C1 segment of cervical spinal cord (tissue), 14 donors: ENCODE data around the gene XXYLT1.
A peak's percentile ranks its signal among the peaks of the same experiment; 100 is the strongest.
"Not testable (repeated sequence)": the region's sequence is repeated elsewhere in the genome, so short reads cannot be mapped to it uniquely, and the experiment has no call there.

ENCODE experiments used
- DNase-seq, 14 donors: peaks; one replicate each; lab custom pipeline; 2025; lab: John Stamatoyannopoulos, UW

The XXYLT1 gene

GRCh38 chr3:195186710-195187047 is 84.3 kb downstream of the XXYLT1 start:
- not testable (repeated sequence) for DNase-seq

DNA sequence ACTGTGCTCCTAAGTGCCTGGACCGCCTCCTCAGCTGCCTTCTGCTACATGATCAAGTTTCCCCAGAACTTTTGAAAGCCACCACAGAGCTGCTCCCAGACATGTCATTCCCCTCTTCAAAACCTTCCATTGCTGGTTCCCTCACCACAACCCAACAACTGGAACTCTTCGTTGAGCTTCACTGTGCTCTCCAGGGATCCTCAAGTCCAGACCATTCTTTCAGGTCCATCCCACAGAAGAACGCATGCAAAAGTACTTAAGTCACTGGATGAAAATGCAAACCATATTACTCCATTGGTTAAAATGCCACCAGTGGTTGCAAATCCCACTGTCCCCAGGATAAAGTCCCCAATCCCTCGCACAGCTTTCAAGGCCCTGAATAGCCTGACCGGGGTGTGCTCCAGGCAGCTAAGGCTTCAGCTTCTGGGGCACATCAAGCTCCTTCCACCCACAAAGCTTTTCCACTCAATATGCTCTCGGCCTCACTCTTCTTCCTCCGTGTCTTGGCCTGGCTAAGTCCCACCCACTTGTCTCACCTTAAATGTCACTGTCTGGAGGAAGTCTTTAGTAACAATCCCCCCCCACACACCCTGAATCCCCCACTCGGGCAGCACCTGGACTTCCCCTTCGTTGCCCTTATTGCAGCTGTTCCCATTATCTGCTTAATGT is 84.8 kb downstream of the XXYLT1 start:
- no peak for DNase-seq

GRCh38 chr3:195185583-195185982 is 85.4 kb downstream of the XXYLT1 start:
- DNase-seq, result no peak

DNA sequence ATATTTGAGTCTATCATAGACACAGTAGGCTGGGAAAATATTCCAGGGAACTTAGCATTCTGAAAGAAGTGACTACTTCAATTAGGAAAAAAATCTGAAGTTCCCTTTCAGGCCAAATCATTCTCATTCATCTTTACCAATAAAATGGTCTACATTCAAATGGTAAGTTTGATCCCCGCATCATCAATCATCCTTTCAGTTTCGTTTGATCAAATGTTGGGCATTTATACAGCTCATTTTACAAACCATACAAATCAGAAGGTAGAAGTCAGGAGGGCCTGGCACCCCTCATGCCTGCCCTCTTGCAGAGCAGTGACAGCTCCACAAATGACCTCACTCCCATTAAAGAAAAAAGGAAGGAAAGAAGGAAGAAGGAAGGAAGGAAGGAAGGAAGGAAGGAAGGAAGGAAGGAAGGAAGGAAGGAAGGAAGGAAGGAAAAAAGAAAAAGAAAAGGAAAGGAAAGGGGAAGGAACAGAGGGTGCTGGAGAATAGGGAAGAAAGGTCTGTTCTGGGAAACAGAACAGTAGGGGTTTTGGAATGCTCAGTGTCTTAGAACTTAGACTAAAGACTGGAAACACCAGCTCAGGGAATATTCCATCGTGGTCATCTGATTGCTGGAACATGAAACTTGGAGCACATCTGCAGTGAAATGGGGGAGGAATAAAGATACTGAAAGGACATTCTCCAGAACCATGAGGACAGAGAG is 86.1 kb downstream of the XXYLT1 start:
- no peak for DNase-seq

- DNase-seq, result no peak
Measured at GRCh38 chr3:195183071-195183776, 87.7 kb downstream of the XXYLT1 start.

GRCh38 chr3:195182470-195182795 is 88.5 kb downstream of the XXYLT1 start:
- no peak for DNase-seq

GRCh38 chr3:195181741-195182469 is 89.1 kb downstream of the XXYLT1 start:
- no peak for DNase-seq

- no peak for DNase-seq
Measured at GRCh38 chr3:195181113-195181498, 89.9 kb downstream of the XXYLT1 start.

DNA sequence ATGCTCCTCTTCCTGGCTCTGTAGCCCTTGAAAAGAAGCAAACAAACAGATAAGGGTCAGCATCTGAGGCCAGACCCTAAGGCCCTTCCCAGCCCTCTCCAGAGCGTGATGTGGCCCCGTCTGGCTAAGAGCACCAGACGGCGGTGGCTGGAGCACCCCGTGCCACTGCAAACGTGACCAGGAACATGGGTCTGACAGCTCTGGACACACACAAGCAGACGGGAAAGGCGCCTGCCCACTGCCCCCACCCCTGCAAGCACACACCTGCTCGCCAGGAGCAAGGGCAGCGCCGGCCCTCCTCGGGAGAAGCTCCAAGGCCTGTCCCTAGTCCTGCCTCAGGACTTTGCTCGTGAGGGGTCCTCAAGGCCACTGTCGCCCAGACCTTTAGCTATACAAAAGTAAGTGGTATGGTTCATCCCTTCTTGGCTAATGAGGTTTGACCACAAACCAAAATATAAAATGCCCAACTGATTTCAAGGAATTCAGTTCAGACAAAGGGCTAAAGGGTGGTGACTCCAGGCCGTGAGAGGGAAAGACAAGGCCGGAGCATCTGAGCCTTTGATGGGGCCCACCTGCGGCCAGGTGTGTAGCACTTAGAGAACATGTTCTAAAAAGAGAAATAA is 90.4 kb downstream of the XXYLT1 start:
- no peak for DNase-seq

- DNase-seq, result no peak
Measured at GRCh38 chr3:195179776-195180489, 91.0 kb downstream of the XXYLT1 start.

DNA sequence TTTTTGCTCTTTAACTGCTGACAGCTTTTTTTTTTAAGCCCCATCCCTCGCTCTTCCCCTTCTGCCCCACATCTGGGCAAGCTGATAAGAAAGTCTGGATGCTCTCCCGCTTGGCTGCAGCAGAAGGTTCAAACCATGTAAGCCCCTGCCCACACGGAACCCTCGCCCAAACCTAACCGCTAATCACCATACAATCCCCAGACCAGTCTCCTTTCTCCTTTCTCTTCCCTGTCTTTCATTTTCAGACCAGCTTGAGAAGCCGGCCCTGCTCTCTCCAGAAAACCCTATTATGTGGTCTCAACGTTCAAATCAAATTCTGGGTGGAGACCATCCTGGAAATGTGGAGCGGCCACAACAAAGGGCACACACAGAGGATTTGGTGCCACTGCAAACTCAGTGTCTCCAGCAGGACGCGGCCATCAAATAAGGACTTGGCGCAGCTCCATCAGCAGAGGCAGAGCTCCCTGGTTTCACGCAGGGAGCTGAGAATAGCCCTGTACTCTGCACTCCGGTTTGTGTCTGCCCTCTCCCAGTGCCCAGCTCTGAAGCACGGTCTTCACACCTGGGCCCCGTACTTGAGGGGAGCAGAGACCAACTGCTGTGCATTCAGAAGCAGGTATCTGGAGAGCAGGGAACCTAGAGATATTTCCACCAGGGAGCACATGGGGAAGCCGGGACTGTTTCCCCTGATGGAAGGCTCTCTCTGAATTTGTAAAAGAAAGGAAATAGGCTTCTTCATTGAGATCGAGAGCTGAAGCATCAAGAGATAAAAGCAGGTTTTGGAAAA is 92.6 kb downstream of the XXYLT1 start:
- peak in 1 of 14 donors; percentile 47 for DNase-seq

GRCh38 chr3:195177422-195178123 is 93.4 kb downstream of the XXYLT1 start:
- no peak for DNase-seq

DNA sequence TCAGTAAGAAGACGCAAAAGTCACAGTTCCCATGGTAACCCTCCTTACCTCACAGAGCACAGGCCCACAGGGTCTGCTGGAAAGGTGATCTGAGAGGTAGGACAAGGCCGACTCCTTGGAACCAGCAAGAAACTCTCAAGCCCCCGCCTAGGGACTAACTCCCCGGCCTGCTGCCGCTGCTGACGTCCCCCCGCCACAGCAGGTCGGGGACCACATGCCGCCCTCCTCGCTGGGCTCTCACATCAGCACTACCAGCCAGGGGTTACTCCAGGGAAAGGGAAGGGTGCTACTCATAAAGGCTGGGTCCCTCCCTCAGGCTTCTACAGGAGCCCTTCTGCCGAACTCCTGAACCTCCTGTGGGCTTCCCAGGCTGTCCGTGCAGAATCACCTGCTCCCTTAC is 94.2 kb downstream of the XXYLT1 start:
- DNase-seq, result no peak

DNA sequence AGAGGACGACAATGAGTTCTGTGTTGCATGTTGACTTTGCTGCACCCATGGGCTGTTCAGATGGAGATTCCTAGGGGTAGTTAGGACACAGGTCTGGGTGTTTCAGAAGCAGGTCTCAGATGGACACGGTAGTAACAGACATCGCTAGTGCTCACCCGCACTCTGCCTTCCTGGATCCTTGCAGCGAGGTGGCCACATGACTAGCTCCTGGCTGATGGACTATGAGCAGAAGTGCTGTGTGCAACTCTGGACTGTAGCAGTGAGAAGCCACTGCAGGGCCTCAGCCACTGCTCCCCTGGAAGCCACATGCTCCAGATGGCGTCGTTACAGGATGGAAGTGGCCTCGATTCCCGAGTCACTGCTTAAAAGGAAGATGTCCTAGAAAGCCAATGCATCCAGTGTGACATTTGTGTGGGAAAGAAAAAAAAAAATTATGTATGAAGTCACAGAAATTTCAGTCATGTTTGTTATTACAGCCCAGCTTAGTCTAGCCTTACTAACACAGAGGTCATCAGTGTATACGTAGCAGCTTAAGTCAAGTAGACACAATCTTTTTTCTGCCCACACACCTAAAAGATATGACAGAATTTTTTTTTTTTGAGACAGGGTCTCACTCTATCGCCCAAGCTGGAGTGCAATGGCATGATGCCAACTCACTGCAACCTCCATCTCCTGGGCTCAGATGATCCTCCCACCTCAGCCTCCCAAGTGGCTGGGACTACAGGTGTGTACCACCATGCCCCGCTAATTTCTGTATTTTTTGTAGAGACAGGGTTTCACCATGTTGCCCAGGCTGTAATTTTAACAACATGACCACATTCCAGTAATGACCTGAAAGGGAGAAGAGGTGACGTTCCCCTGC is 95.3 kb downstream of the XXYLT1 start:
- DNase-seq, result no peak

DNA sequence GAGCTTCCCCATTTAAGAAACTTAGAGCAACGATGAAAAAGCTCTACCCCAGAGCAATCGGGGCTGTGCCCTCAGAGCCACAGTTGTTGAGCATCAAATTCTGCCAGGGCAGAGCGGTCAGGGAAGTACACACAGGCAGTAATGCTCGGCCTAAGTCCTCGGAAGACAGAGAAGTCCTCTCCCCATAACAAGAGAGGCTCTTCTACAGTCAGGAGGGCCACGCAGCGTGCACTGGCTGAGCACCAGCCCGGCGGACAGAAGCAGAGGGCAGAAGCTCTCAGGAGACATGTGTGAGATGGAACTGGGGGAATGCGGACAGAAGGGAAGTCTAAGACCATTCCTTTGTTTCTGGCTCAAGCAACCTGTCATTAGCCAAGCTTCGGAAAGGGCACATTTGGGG is 95.9 kb downstream of the XXYLT1 start:
- DNase-seq, result no peak

DNA sequence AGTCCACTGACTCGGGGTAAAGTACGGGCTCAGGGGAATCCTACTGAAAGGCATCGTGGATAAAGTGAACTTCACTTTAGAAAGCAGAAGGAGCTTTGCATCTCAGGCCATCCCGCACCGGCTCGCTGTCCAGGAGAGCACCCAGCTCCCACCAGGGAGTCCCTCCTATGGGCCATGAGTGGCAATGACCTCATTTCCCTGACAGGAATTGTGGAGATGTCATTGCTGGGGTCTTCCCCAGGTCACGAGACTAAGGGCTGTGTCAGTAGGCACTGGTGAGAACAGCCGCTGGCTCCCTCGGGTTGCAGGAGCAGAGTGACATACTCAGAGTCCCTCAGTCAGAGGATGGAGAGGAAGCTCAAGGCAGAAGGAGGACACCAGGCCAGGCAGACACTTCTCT is 97.3 kb downstream of the XXYLT1 start:
- no peak for DNase-seq

DNA sequence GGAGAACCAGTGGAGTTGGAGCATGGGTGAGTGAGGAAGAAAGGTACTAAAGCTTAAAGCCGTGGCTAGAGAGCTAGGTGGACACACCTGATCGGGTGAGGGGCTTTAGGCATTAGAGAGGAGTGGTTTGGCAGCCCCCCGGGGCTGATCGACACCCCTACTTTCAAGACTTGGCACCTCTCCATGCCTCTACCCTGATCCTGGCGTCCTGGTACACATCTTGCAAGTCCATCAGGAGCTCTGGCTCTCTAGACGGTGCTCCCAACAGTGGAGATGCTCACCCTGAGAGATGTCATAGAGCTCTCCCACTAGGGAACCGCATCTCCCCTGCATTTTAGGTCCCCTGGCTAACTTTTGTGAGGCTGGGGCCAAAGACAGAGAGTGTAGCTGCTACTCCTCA is 98.1 kb downstream of the XXYLT1 start:
- no peak for DNase-seq

GRCh38 chr3:195172039-195172684 is 98.8 kb downstream of the XXYLT1 start:
- no peak for DNase-seq
